Activated T-cell treated with anti-CD3 and anti-CD28 coated beads, Interleukin-2, amount 50 U/mL, for 72 hours (primary cell): ENCODE results near the gene RGS13. TPM values are rescaled to one million over a fixed set of nuclear protein-coding genes. Genes with fewer than 3 reads are reported as not detected.
"Not testable (repeated sequence)": the region's sequence is repeated elsewhere in the genome, so short reads cannot be mapped to it uniquely, and the experiment has no call there.

Experiments used
- ATAC-seq, 2 donors: fragments of 150-1000 bp; cut with Tn5 transposase; replicated peaks in 1 of 2; 2 replicates each; pipeline ENCODE4 v1.10.0; 2021; ENCODE audit warnings: moderate library complexity in 2 of 2, mild to moderate bottlenecking in 1 of 2
- DNase-seq, 2 donors: peaks; one replicate each; pipeline ENCODE4 v3.0.0; 2021 to 2022; ENCODE audit warnings: mixed read lengths in 1 of 2
- H3K27ac Mint-ChIP-seq: one replicate; pipeline ENCODE4 v1.8.0; 2022; ENCODE audit warnings: mild to moderate bottlenecking, moderate library complexity, mixed read lengths
- H3K27me3 Mint-ChIP-seq: one replicate; pipeline ENCODE4 v1.8.0; 2022; ENCODE audit warnings: low read depth, mixed read lengths
- H3K36me3 Mint-ChIP-seq, 2 donors: one replicate each; pipeline ENCODE4 v1.8.0; 2022; ENCODE audit warnings: mixed read lengths in 2 of 2, mild to moderate bottlenecking in 1 of 2; ENCODE audit not compliant: insufficient read depth in 2 of 2
- H3K4me1 Mint-ChIP-seq: one replicate; pipeline ENCODE4 v1.8.0; 2022; ENCODE audit warnings: low read depth, mixed read lengths
- H3K4me3 Mint-ChIP-seq, 2 donors: one replicate each; pipeline ENCODE4 v1.8.0; 2022; ENCODE audit warnings: mild to moderate bottlenecking in 2 of 2, mixed read lengths in 2 of 2, moderate library complexity in 2 of 2
- H3K9me3 Mint-ChIP-seq, 2 donors: one replicate each; pipeline ENCODE4 v1.8.0; 2022; ENCODE audit warnings: mixed read lengths in 2 of 2
- total RNA-seq, 2 donors: library from RNA; stranded (reverse); gene quantifications; one replicate each; pipeline ENCODE4 v1.2.3, GENCODE V29; 2022

Gene RGS13
- total RNA-seq, 2 donors from 2014 or later, result not detected

GRCh38 chr1:192668409-192668983 is 32.5 kb downstream of the RGS13 start:
- Mint-ChIP-seq H3K4me3 (no peak overlapping the region), H3K4me1 (no peaks in the 10 kb centered on the region), H3K36me3 (peaks cover 2 to 3% of the 10 kb centered on the region in 2 donors), H3K27ac (no peak overlapping the region), H3K27me3 (peaks cover 20% of the 10 kb centered on the region), H3K9me3 (peaks cover 3 to 8% of the 10 kb centered on the region in 2 donors)
- ATAC-seq (no peak), DNase-seq (no peak)

- Mint-ChIP-seq H3K4me1 (no peaks in the 10 kb centered on the region), H3K36me3 (peaks cover 2 to 3% of the 10 kb centered on the region in 2 donors), H3K27ac (no peak overlapping the region), H3K4me3 (no peak overlapping the region), H3K27me3 (peaks cover 26% of the 10 kb centered on the region), H3K9me3 (peaks cover 3 to 4% of the 10 kb centered on the region in 2 donors)
- DNase-seq (no peak), ATAC-seq (peak in 1 of 2 donors; percentile 43)
These were observed 33.2 kb downstream of the RGS13 start for GRCh38 chr1:192669174-192669573.

GRCh38 chr1:192675716-192676115 is 39.8 kb downstream of the RGS13 start:
- Mint-ChIP-seq H3K9me3 (peaks cover 0 to 2% of the 10 kb centered on the region in 2 donors), H3K4me3 (no peak overlapping the region), H3K27ac (no peak overlapping the region), H3K27me3 (peaks cover 38% of the 10 kb centered on the region), H3K4me1 (no peaks in the 10 kb centered on the region), H3K36me3 (no peaks in the 10 kb centered on the region)
- ATAC-seq (no peak), DNase-seq (no peak)

- ATAC-seq, result no peak
- Mint-ChIP-seq H3K4me3 (no peak overlapping the region), H3K4me1 (no peaks in the 10 kb centered on the region), H3K9me3 (peaks cover 0 to under 1% of the 10 kb centered on the region in 2 donors), H3K27ac (no peak overlapping the region), H3K36me3 (no peaks in the 10 kb centered on the region), H3K27me3 (peaks cover 28% of the 10 kb centered on the region)
- no peak for DNase-seq
These were observed 42.2 kb downstream of the RGS13 start for GRCh38 chr1:192678099-192678498.

- peaks cover 21% of the 10 kb centered on the region for H3K27me3 Mint-ChIP-seq
- H3K36me3 Mint-ChIP-seq, result peaks cover 0 to 4% of the 10 kb centered on the region in 2 donors
- H3K9me3 Mint-ChIP-seq, result peaks cover 2 to 5% of the 10 kb centered on the region in 2 donors
- ATAC-seq (no peak), DNase-seq (no peak)
- H3K27ac Mint-ChIP-seq, result no peak overlapping the region
- no peaks in the 10 kb centered on the region for H3K4me1 Mint-ChIP-seq
- H3K4me3 Mint-ChIP-seq, result no peak overlapping the region
These were observed 46.4 kb downstream of the RGS13 start for GRCh38 chr1:192682335-192682734.

- H3K36me3 Mint-ChIP-seq, H3K9me3 Mint-ChIP-seq, H3K4me1 Mint-ChIP-seq, ATAC-seq, H3K4me3 Mint-ChIP-seq, DNase-seq, H3K27ac Mint-ChIP-seq: not testable (repeated sequence)
- peaks cover 24% of the 10 kb centered on the region for H3K27me3 Mint-ChIP-seq
These were observed 47.1 kb downstream of the RGS13 start for GRCh38 chr1:192683081-192683480.

- no peak for ATAC-seq
- Mint-ChIP-seq H3K27me3 (peaks cover 42% of the 10 kb centered on the region), H3K4me1 (no peaks in the 10 kb centered on the region), H3K36me3 (peaks cover 3 to 6% of the 10 kb centered on the region in 2 donors), H3K27ac (no peak overlapping the region), H3K9me3 (peaks cover 6 to 9% of the 10 kb centered on the region in 2 donors), H3K4me3 (no peak overlapping the region)
- DNase-seq, result no peak
These were observed 53.5 kb downstream of the RGS13 start for GRCh38 chr1:192689459-192689858.

- ATAC-seq, result no peak
- Mint-ChIP-seq H3K4me3 (no peak overlapping the region), H3K36me3 (peaks cover 2 to 3% of the 10 kb centered on the region in 2 donors)
These were observed 55.1 kb downstream of the RGS13 start for GRCh38 chr1:192691041-192691440.

GRCh38 chr1:192696082-192696481 is 60.1 kb downstream of the RGS13 start:
- H3K4me1 Mint-ChIP-seq, result no peaks in the 10 kb centered on the region
- H3K27me3 Mint-ChIP-seq, result peaks cover 25% of the 10 kb centered on the region
- peaks cover 2 to 3% of the 10 kb centered on the region in 2 donors for H3K9me3 Mint-ChIP-seq
- DNase-seq (no peak), ATAC-seq (no peak)
- H3K4me3 Mint-ChIP-seq, result no peak overlapping the region
- H3K27ac Mint-ChIP-seq, result no peak overlapping the region
- H3K36me3 Mint-ChIP-seq, result peaks cover 2 to 3% of the 10 kb centered on the region in 2 donors

More at GRCh38 chr1:192691041-192691440, 55.1 kb downstream of the RGS13 start:
- no peak for DNase-seq
- H3K4me1 Mint-ChIP-seq, result no peaks in the 10 kb centered on the region
- peaks cover 41% of the 10 kb centered on the region for H3K27me3 Mint-ChIP-seq
- peaks cover 6% of the 10 kb centered on the region in 2 donors for H3K9me3 Mint-ChIP-seq
- H3K27ac Mint-ChIP-seq, result no peak overlapping the region

GRCh38 chr1:192697771-192698170 is 61.8 kb downstream of the RGS13 start:
- peaks cover 0 to under 1% of the 10 kb centered on the region in 2 donors for H3K9me3 Mint-ChIP-seq
- ATAC-seq (no peak), DNase-seq (no peak)
- peaks cover under 1% of the 10 kb centered on the region in 2 donors for H3K36me3 Mint-ChIP-seq
- no peak overlapping the region for H3K4me3 Mint-ChIP-seq
- peaks cover 6% of the 10 kb centered on the region for H3K4me1 Mint-ChIP-seq
- H3K27me3 Mint-ChIP-seq, result peaks cover 14% of the 10 kb centered on the region
- H3K27ac Mint-ChIP-seq, result no peak overlapping the region

GRCh38 chr1:192698731-192699130 is 62.8 kb downstream of the RGS13 start:
- ATAC-seq (no peak), DNase-seq (no peak)
- Mint-ChIP-seq H3K27ac (no peak overlapping the region), H3K27me3 (peaks cover 8% of the 10 kb centered on the region), H3K4me1 (peaks cover 13% of the 10 kb centered on the region), H3K36me3 (no peaks in the 10 kb centered on the region), H3K9me3 (no peaks in the 10 kb centered on the region), H3K4me3 (no peak overlapping the region)

- H3K27ac Mint-ChIP-seq, result no peak overlapping the region
- no peaks in the 10 kb centered on the region for H3K9me3 Mint-ChIP-seq
These were observed 64.9 kb downstream of the RGS13 start for GRCh38 chr1:192700834-192701271.

GRCh38 chr1:192702212-192702902 is 66.4 kb downstream of the RGS13 start:
- Mint-ChIP-seq H3K9me3 (no peaks in the 10 kb centered on the region), H3K4me3 (no peak overlapping the region), H3K27me3 (no peaks in the 10 kb centered on the region), H3K4me1 (peaks cover 14% of the 10 kb centered on the region), H3K36me3 (no peaks in the 10 kb centered on the region), H3K27ac (no peak overlapping the region)
- DNase-seq, result no peak
- no peak for ATAC-seq

More at GRCh38 chr1:192700834-192701271, 64.9 kb downstream of the RGS13 start:
- no peak overlapping the region for H3K4me3 Mint-ChIP-seq
- no peaks in the 10 kb centered on the region for H3K36me3 Mint-ChIP-seq
- peaks cover 14% of the 10 kb centered on the region for H3K4me1 Mint-ChIP-seq
- ATAC-seq (no peak), DNase-seq (no peak)
- H3K27me3 Mint-ChIP-seq, result no peaks in the 10 kb centered on the region
